Measurements from ENCODE around the gene AGBL5. TPM values are rescaled to one million over a fixed set of nuclear protein-coding genes. Genes with fewer than 3 reads are reported as not detected.

The AGBL5 gene
- total and polyA plus RNA-seq, 2 donors (not counting 1 experiment from before 2014, with no cell fraction given): 10.0 to 17.5 TPM

- Mint-ChIP-seq H3K9me3 (ENCODE audit: insufficient read depth) (no peaks in the 10 kb centered on the region), H3K4me1 (peaks cover 37% of the 10 kb centered on the region), H3K27ac (no peak overlapping the region), H3K4me3 (no peak overlapping the region), H3K27me3 (no peaks in the 10 kb centered on the region)
- ChIA-PET POLR2A (interaction anchor here (3.0 kb wide), 1 partner anchor 8 kb away, joined by 22 read pairs; the partner anchor contains the start of gene OST4), CTCF (interaction anchor here (0.9 to 3.3 kb wide), 2 partner anchors 7 to 28 kb away, joined by 3 to 30 read pairs; partner anchors contain the start of genes AGBL5 and OST4)
- Histone ChIP-seq H2AFZ (ENCODE audit: insufficient read depth, low read depth, low read length, poor library complexity, severe bottlenecking) (no peak overlapping the region), H3K9me3 (ENCODE audit: control extremely low read depth in 1 of 3, control insufficient read depth in 2 of 3, insufficient read depth in 1 of 3, low read length in 2 of 3) (no peaks in the 10 kb centered on the region), H3K9ac (ENCODE audit: low read length) (no peak overlapping the region), H3K79me2 (ENCODE audit: control insufficient read depth, insufficient read depth, low read length) (no peaks in the 10 kb centered on the region), H3K4me3 (ENCODE audit: control extremely low read depth in 1 of 5, extremely low read depth in 1 of 5, insufficient read depth in 1 of 5, low read depth in 2 of 5, low read length in 4 of 5) (no peak overlapping the region), H3K4me2 (replicated peaks; ENCODE audit: low read depth, low read length, poor library complexity, severe bottlenecking) (no peak overlapping the region), H3K27me3 (replicated peaks in 1 of 4; ENCODE audit: control extremely low read depth in 1 of 4, control insufficient read depth in 3 of 4, insufficient read depth in 4 of 4, low read length in 3 of 4) (peaks cover 0 to 11% (median 4%) of the 10 kb centered on the region in 4 experiments), H3K27ac (ENCODE audit: low read length in 2 of 2) (no peak overlapping the region), H4K20me1 (ENCODE audit: control insufficient read depth, insufficient read depth, low read length, poor library complexity, severe bottlenecking) (no peaks in the 10 kb centered on the region), H3K36me3 (replicated peaks in 1 of 2; ENCODE audit: control extremely low read depth in 1 of 2, control insufficient read depth in 1 of 2, extremely low read depth in 1 of 2, insufficient read depth in 2 of 2, low read length in 1 of 2) (no peaks in the 10 kb centered on the region), H3K4me1 (ENCODE audit: control insufficient read depth in 2 of 2, insufficient read depth in 2 of 2, low read length in 2 of 2) (peaks cover 27 to 37% of the 10 kb centered on the region in 2 donors)
- intact Hi-C loops (cut with micrococcal nuclease): loop anchor here (2.0 to 10.0 kb wide), 4 partner anchors 133 to 1795 kb away; partner anchors contain the start of genes ATRAID, CENPA, MPV17 and SLC5A6
- DNase-seq (no peak), ATAC-seq (ENCODE audit: low read depth) (no peak)
- TF ChIP-seq EZH2 (IDR thresholded peaks at IDR 0.05; ENCODE audit: borderline replicate concordance, insufficient read depth, low read depth, low read length, poor library complexity, severe bottlenecking) (no peak), CTCF (IDR thresholded peaks at IDR 0.05) (no peak)
- WGBS (ENCODE audit: insufficient coverage): 67% methylated on average over 13 of the region's 14 CpGs
Measured at GRCh38 chr2:27079233-27080139, 28.0 kb downstream of the AGBL5 start.

GRCh38 chr2:27080140-27080469 is 28.6 kb downstream of the AGBL5 start:
- Histone ChIP-seq H2AFZ (ENCODE audit: insufficient read depth, low read depth, low read length, poor library complexity, severe bottlenecking) (no peak overlapping the region), H4K20me1 (ENCODE audit: control insufficient read depth, insufficient read depth, low read length, poor library complexity, severe bottlenecking) (no peaks in the 10 kb centered on the region), H3K27me3 (replicated peaks in 1 of 4; ENCODE audit: control extremely low read depth in 1 of 4, control insufficient read depth in 3 of 4, insufficient read depth in 4 of 4, low read length in 3 of 4) (peaks cover 0 to 11% (median 4%) of the 10 kb centered on the region in 4 experiments), H3K36me3 (replicated peaks in 1 of 2; ENCODE audit: control extremely low read depth in 1 of 2, control insufficient read depth in 1 of 2, extremely low read depth in 1 of 2, insufficient read depth in 2 of 2, low read length in 1 of 2) (no peaks in the 10 kb centered on the region), H3K4me1 (ENCODE audit: control insufficient read depth in 2 of 2, insufficient read depth in 2 of 2, low read length in 2 of 2) (peaks cover 21 to 35% of the 10 kb centered on the region in 2 donors), H3K9me3 (ENCODE audit: control extremely low read depth in 1 of 3, control insufficient read depth in 2 of 3, insufficient read depth in 1 of 3, low read length in 2 of 3) (no peaks in the 10 kb centered on the region), H3K4me2 (replicated peaks; ENCODE audit: low read depth, low read length, poor library complexity, severe bottlenecking) (no peak overlapping the region), H3K27ac (ENCODE audit: low read length in 2 of 2) (no peak overlapping the region), H3K9ac (ENCODE audit: low read length) (no peak overlapping the region), H3K4me3 (ENCODE audit: control extremely low read depth in 1 of 5, extremely low read depth in 1 of 5, insufficient read depth in 1 of 5, low read depth in 2 of 5, low read length in 4 of 5) (no peak overlapping the region), H3K79me2 (ENCODE audit: control insufficient read depth, insufficient read depth, low read length) (no peaks in the 10 kb centered on the region)
- intact Hi-C loops (cut with micrococcal nuclease): loop anchor here (2.0 to 10.0 kb wide), 4 partner anchors 133 to 1795 kb away; partner anchors contain the start of genes ATRAID, CENPA, MPV17 and SLC5A6
- TF ChIP-seq EZH2 (IDR thresholded peaks at IDR 0.05; ENCODE audit: borderline replicate concordance, insufficient read depth, low read depth, low read length, poor library complexity, severe bottlenecking) (no peak), CTCF (IDR thresholded peaks at IDR 0.05) (no peak)
- POLR2A ChIA-PET: interaction anchor here (3.0 kb wide), 1 partner anchor 9 kb away, joined by 22 read pairs; the partner anchor contains the start of gene OST4
- no peak for DNase-seq
- H3K4me1 Mint-ChIP-seq: peaks cover 32% of the 10 kb centered on the region
- no peak overlapping the region for H3K27ac Mint-ChIP-seq
- no peaks in the 10 kb centered on the region for H3K27me3 Mint-ChIP-seq
- WGBS (ENCODE audit: insufficient coverage): 95% methylated on average over 7 of the region's 7 CpGs
- CTCF ChIA-PET: interaction anchor here (0.9 to 3.3 kb wide), 2 partner anchors 8 to 29 kb away, joined by 3 to 30 read pairs; partner anchors contain the start of genes AGBL5 and OST4
- no peak for ATAC-seq (ENCODE audit: low read depth)
- no peak overlapping the region for H3K4me3 Mint-ChIP-seq
- no peaks in the 10 kb centered on the region for H3K9me3 Mint-ChIP-seq (ENCODE audit: insufficient read depth)
